ENCODE measurements around the gene CYSLTR2.
"Not testable (repeated sequence)": the region's sequence is repeated elsewhere in the genome, so short reads cannot be mapped to it uniquely, and the experiment has no call there.

CYSLTR2 gene

DNA sequence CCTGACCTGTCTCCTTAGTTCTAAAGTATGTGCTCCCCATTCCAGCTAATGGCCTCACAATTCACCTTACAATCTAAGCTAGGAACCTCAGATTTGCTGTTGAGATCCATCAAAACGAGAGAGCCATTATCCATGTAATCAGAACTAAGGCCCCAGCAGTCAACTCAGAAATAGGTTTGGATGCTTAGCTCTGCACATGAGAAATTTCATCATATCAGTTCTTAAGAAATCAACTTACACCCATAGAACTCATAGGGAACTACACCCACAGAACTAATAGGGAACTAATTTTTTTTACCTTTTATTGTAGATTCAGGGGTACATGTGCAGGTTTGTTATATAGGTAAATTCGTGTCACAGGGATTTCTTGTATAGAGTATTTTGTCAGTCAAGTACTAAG lies 28.7 kb downstream of the CYSLTR2 start:
- Histone ChIP-seq H3K36me3 (ENCODE audit: insufficient read depth, insufficient read length, low read length) (no peaks in the 10 kb centered on the region), H3K9ac (ENCODE audit: insufficient read length, low read depth) (no peak overlapping the region), H3K4me3 (ENCODE audit: insufficient read length, low read depth) (no peak overlapping the region), H3K27me3 (ENCODE audit: insufficient read depth, insufficient read length) (no peaks in the 10 kb centered on the region), H3K4me1 (ENCODE audit: insufficient read depth, insufficient read length) (no peaks in the 10 kb centered on the region), H3K9me3 (ENCODE audit: insufficient read depth, low read length) (no peaks in the 10 kb centered on the region)
- TF ChIP-seq SUZ12 (IDR thresholded peaks at IDR 0.05; ENCODE audit: extremely low read depth, insufficient read depth, insufficient read length) (no peak), YY1 (IDR thresholded peaks at IDR 0.05; ENCODE audit: insufficient read depth, insufficient read length) (no peak), ZNF274 (IDR thresholded peaks at IDR 0.05; ENCODE audit: low read depth, low read length) (no peak)
- DNase-seq (ENCODE audit: low read depth, low spot score), result no peak

DNA sequence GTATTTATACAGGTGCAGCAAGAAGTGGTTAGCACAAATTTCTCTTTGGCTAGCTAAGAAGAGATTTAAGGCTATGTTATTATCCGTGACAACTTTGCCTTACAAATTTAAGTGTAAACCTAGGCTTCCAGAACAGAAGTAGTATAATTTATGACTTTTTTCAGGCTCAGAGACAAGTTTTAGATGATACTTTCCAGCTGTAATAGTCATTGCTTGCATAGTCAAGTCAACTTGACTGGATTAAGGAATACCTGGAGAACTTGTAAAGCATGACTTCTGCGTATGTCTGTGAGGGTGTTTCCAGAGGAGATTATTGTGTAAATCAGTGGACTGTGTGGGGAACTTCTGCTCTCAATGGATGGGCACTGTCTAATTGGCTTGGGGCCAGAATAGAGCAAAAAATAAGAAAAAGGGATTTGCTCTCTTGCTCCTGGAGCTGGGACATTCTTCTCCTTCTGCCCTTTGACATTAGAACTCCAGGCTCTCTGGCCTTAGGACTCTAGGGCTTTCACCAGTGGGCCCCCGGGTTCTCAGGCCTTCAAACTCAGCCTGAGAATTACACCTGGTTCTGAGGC lies 33.0 kb downstream of the CYSLTR2 start:
- DNase-seq (ENCODE audit: low read depth, low spot score), result no peak
- Histone ChIP-seq H3K9me3 (ENCODE audit: insufficient read depth, low read length) (no peaks in the 10 kb centered on the region), H3K9ac (ENCODE audit: insufficient read length, low read depth) (no peak overlapping the region), H3K4me1 (ENCODE audit: insufficient read depth, insufficient read length) (no peaks in the 10 kb centered on the region), H3K4me3 (ENCODE audit: insufficient read length, low read depth) (no peak overlapping the region), H3K27me3 (ENCODE audit: insufficient read depth, insufficient read length) (no peaks in the 10 kb centered on the region), H3K36me3 (ENCODE audit: insufficient read depth, insufficient read length, low read length) (no peaks in the 10 kb centered on the region)
- TF ChIP-seq SUZ12 (IDR thresholded peaks at IDR 0.05; ENCODE audit: extremely low read depth, insufficient read depth, insufficient read length), result no peak
- TF ChIP-seq ZNF274 (IDR thresholded peaks at IDR 0.05; ENCODE audit: low read depth, low read length), result no peak
- no peak for TF ChIP-seq YY1 (IDR thresholded peaks at IDR 0.05; ENCODE audit: insufficient read depth, insufficient read length)

DNA sequence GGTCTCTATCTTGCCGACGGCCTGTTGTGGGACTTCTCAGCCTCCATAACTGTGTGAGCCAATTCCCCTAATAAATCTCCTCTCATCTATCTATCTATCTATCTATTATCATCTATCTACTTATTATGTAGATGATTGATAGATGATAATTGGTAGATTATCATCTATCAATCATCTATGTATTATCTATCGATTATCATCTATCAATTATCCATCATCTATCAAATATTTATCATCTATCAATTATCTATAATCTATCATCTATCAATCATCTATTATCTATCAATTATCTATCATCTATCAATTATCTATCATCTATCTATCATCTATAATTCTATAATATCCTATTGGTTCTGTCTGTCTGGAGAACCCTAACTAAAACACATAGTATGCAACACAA lies 33.5 kb downstream of the CYSLTR2 start:
- TF ChIP-seq ZNF274 (IDR thresholded peaks at IDR 0.05; ENCODE audit: low read depth, low read length) (no peak), SUZ12 (IDR thresholded peaks at IDR 0.05; ENCODE audit: extremely low read depth, insufficient read depth, insufficient read length) (no peak), YY1 (IDR thresholded peaks at IDR 0.05; ENCODE audit: insufficient read depth, insufficient read length) (no peak)
- Histone ChIP-seq H3K4me1 (ENCODE audit: insufficient read depth, insufficient read length) (no peaks in the 10 kb centered on the region), H3K27me3 (ENCODE audit: insufficient read depth, insufficient read length) (no peaks in the 10 kb centered on the region), H3K4me3 (ENCODE audit: insufficient read length, low read depth) (no peak overlapping the region), H3K36me3 (ENCODE audit: insufficient read depth, insufficient read length, low read length) (no peaks in the 10 kb centered on the region), H3K9ac (ENCODE audit: insufficient read length, low read depth) (no peak overlapping the region), H3K9me3 (ENCODE audit: insufficient read depth, low read length) (no peaks in the 10 kb centered on the region)
- DNase-seq (ENCODE audit: low read depth, low spot score), result no peak

DNA sequence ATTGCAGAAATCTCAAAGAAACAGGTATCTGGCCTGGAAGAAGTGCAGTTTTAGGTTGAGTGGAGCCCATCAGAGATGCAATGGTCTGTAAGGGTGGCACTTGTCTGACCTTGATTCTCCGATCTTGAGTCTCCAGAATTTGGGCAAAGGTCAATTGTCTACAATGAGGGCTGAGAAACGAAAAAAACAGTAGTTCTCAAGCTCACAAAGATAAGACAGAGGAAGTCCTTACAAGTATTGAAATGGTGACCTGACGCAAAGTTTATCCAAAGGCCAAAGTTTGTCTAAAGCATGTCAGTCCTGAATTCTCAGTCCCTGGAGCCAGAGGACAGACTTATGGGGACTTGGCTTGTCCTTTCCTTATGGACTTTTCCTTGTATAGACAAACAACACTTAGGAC lies 40.3 kb downstream of the CYSLTR2 start:
- Histone ChIP-seq H3K4me3 (ENCODE audit: insufficient read length, low read depth) (no peak overlapping the region), H3K27me3 (ENCODE audit: insufficient read depth, insufficient read length) (no peaks in the 10 kb centered on the region), H3K9ac (ENCODE audit: insufficient read length, low read depth) (no peak overlapping the region), H3K9me3 (ENCODE audit: insufficient read depth, low read length) (no peaks in the 10 kb centered on the region; the same call in 1 of the 2 replicates), H3K4me1 (ENCODE audit: insufficient read depth, insufficient read length) (no peaks in the 10 kb centered on the region), H3K36me3 (ENCODE audit: insufficient read depth, insufficient read length, low read length) (no peaks in the 10 kb centered on the region)
- no peak for DNase-seq (ENCODE audit: low read depth, low spot score)
- TF ChIP-seq SUZ12 (IDR thresholded peaks at IDR 0.05; ENCODE audit: extremely low read depth, insufficient read depth, insufficient read length), result no peak
- TF ChIP-seq ZNF274 (IDR thresholded peaks at IDR 0.05; ENCODE audit: low read depth, low read length), result no peak
- TF ChIP-seq YY1 (IDR thresholded peaks at IDR 0.05; ENCODE audit: insufficient read depth, insufficient read length), result no peak

DNA sequence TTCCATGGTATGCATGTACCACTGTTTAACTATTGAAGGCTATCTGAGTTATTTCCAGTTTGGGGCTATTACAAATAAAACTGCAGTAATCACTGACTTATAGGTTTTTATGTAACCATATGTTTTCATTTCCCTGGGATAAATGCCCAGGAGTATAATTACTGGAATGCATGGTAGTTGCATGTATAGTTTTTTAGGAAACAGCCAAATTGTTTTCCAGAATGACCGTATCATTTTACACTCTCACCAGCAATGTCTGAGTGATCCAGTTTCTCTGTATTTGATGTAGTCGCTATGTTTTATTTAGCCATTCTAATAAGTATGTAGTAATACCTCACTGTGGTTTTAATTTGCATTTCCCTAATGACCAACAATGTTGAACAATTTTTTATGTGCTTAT lies 42.0 kb downstream of the CYSLTR2 start:
- Histone ChIP-seq H3K4me1 (ENCODE audit: insufficient read depth, insufficient read length) (no peaks in the 10 kb centered on the region), H3K27me3 (ENCODE audit: insufficient read depth, insufficient read length) (no peaks in the 10 kb centered on the region)
- TF ChIP-seq YY1 (IDR thresholded peaks at IDR 0.05; ENCODE audit: insufficient read depth, insufficient read length) (no peak), SUZ12 (IDR thresholded peaks at IDR 0.05; ENCODE audit: extremely low read depth, insufficient read depth, insufficient read length) (no peak), ZNF274 (IDR thresholded peaks at IDR 0.05; ENCODE audit: low read depth, low read length) (no peak)

DNA sequence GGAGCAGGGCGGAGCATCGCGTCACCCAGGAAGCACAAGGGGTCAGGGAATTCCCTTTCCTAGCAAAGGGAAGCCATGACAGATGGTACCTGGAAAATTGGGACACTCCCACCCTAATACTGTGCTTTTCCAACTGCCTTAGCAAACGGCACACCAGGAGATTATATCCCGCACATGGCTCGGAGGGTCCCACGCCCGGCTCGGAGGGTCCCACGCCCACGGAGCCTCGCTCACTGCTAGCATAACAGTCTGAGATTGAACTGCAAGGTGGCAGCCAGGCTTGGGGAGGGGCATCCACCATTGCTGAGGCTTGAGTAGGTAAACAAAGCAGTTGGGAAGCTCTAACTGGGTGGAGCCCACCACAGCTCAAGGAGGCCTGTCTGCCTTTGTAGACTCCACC lies 42.9 kb downstream of the CYSLTR2 start:
- H3K4me1 ChIP-seq (ENCODE audit: insufficient read depth, insufficient read length); H3K27me3 ChIP-seq (ENCODE audit: insufficient read depth, insufficient read length); H3K4me3 ChIP-seq (ENCODE audit: insufficient read length, low read depth); H3K9me3 ChIP-seq (ENCODE audit: insufficient read depth, low read length); H3K9ac ChIP-seq (ENCODE audit: insufficient read length, low read depth); H3K36me3 ChIP-seq (ENCODE audit: insufficient read depth, insufficient read length, low read length); DNase-seq (ENCODE audit: low read depth, low spot score): not testable (repeated sequence)

More for the DNA sequence above, 42.0 kb downstream of the CYSLTR2 start:
- no peaks in the 10 kb centered on the region for H3K36me3 ChIP-seq (ENCODE audit: insufficient read depth, insufficient read length, low read length)
- H3K4me3 ChIP-seq (ENCODE audit: insufficient read length, low read depth), result no peak overlapping the region
- no peak for DNase-seq (ENCODE audit: low read depth, low spot score)
- no peaks in the 10 kb centered on the region; the same call in 1 of the 2 replicates for H3K9me3 ChIP-seq (ENCODE audit: insufficient read depth, low read length)
- H3K9ac ChIP-seq (ENCODE audit: insufficient read length, low read depth), result no peak overlapping the region

DNA sequence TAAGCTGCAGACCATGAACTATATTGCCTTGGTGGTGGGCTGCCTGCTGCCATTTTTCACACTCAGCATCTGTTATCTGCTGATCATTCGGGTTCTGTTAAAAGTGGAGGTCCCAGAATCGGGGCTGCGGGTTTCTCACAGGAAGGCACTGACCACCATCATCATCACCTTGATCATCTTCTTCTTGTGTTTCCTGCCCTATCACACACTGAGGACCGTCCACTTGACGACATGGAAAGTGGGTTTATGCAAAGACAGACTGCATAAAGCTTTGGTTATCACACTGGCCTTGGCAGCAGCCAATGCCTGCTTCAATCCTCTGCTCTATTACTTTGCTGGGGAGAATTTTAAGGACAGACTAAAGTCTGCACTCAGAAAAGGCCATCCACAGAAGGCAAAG lies 53.7 kb downstream of the CYSLTR2 start:
- Histone ChIP-seq H3K4me3 (ENCODE audit: insufficient read length, low read depth) (no peak overlapping the region), H3K4me1 (ENCODE audit: insufficient read depth, insufficient read length) (no peaks in the 10 kb centered on the region), H3K27me3 (ENCODE audit: insufficient read depth, insufficient read length) (no peaks in the 10 kb centered on the region), H3K9me3 (ENCODE audit: insufficient read depth, low read length) (no peaks in the 10 kb centered on the region), H3K9ac (ENCODE audit: insufficient read length, low read depth) (no peak overlapping the region), H3K36me3 (ENCODE audit: insufficient read depth, insufficient read length, low read length) (no peaks in the 10 kb centered on the region)
- DNase-seq (ENCODE audit: low read depth, low spot score), result no peak
- TF ChIP-seq YY1 (IDR thresholded peaks at IDR 0.05; ENCODE audit: insufficient read depth, insufficient read length) (no peak), ZNF274 (IDR thresholded peaks at IDR 0.05; ENCODE audit: low read depth, low read length) (no peak), SUZ12 (IDR thresholded peaks at IDR 0.05; ENCODE audit: extremely low read depth, insufficient read depth, insufficient read length) (no peak)

DNA sequence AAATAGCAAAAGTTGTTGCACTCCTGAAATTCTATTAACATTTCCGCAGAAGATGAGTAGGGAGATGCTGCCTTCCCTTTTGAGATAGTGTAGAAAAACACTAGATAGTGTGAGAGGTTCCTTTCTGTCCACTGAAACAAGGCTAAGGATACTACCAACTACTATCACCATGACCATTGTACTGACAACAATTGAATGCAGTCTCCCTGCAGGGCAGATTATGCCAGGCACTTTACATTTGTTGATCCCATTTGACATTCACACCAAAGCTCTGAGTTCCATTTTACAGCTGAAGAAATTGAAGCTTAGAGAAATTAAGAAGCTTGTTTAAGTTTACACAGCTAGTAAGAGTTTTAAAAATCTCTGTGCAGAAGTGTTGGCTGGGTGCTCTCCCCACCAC lies 55.0 kb downstream of the CYSLTR2 start:
- Histone ChIP-seq H3K9me3 (ENCODE audit: insufficient read depth, low read length) (no peaks in the 10 kb centered on the region), H3K36me3 (ENCODE audit: insufficient read depth, insufficient read length, low read length) (no peaks in the 10 kb centered on the region)
- TF ChIP-seq ZNF274 (IDR thresholded peaks at IDR 0.05; ENCODE audit: low read depth, low read length), result no peak
- TF ChIP-seq SUZ12 (IDR thresholded peaks at IDR 0.05; ENCODE audit: extremely low read depth, insufficient read depth, insufficient read length), result no peak
- no peak for TF ChIP-seq YY1 (IDR thresholded peaks at IDR 0.05; ENCODE audit: insufficient read depth, insufficient read length)

More for the DNA sequence above, 55.0 kb downstream of the CYSLTR2 start:
- Histone ChIP-seq H3K27me3 (ENCODE audit: insufficient read depth, insufficient read length) (no peaks in the 10 kb centered on the region), H3K4me1 (ENCODE audit: insufficient read depth, insufficient read length) (no peaks in the 10 kb centered on the region), H3K9ac (ENCODE audit: insufficient read length, low read depth) (no peak overlapping the region), H3K4me3 (ENCODE audit: insufficient read length, low read depth) (no peak overlapping the region)
- no peak for DNase-seq (ENCODE audit: low read depth, low spot score)

Data from NT2/D1 (cell line).